K562 (cell line): ENCODE data around the gene RHOBTB3. TPM values are rescaled to one million over a fixed set of nuclear protein-coding genes. Genes with fewer than 3 reads are reported as not detected.

Source experiments
- ARNT ChIP-seq, 2 experiments: fragments of 450-650 bp; IDR thresholded peaks; 2 replicates each; pipeline ENCODE4 v1.6.1; 2016; ENCODE audit warnings: mild to moderate bottlenecking in 1 of 2
- BRCA1 ChIP-seq, 2 experiments: fragments of 450-650 bp in 1 of 2; sonication (generic) in 1 of 2; formaldehyde crosslinking in 1 of 2; IDR thresholded peaks; 2 replicates each; pipeline versions ENCODE4 v1.5.0 to v1.6.1; 2017 to 2020; ENCODE audit warnings: mild to moderate bottlenecking in 1 of 2, missing genetic modification reagents in 1 of 2
- DACH1 ChIP-seq: fragments of 450-650 bp; IDR thresholded peaks from 2 replicates; pipeline ENCODE4 v1.6.1; 2018; ENCODE audit not compliant: partially characterized antibody
- ERF ChIP-seq: fragments of 450-650 bp; formaldehyde crosslinking; IDR thresholded peaks from 2 replicates; pipeline ENCODE4 v1.4.0; 2020; ENCODE audit warnings: mild to moderate bottlenecking, mixed read lengths
- HDGF ChIP-seq: fragments of 450-650 bp; IDR thresholded peaks from 2 replicates; pipeline ENCODE4 v1.6.1; 2016
- POLR2G ChIP-seq: fragments of 200-400 bp; formaldehyde crosslinking; IDR thresholded peaks from 2 replicates; pipeline ENCODE4 v1.6.1; 2017; ENCODE audit warnings: low read depth, mild to moderate bottlenecking, antibody characterized with exemption, low read length, moderate library complexity
- POLR3A ChIP-seq: IDR thresholded peaks from 2 replicates; pipeline ENCODE4 v1.6.1; 2011; ENCODE audit warnings: borderline replicate concordance, mild to moderate bottlenecking, moderate library complexity; ENCODE audit not compliant: insufficient read length, insufficient read depth; ENCODE audit errors: extremely low read depth
- RNF2 ChIP-seq: sonication (generic); IDR thresholded peaks from 2 replicates; pipeline ENCODE4 v1.6.1; 2016
- SP2 ChIP-seq: IDR thresholded peaks from 2 replicates; pipeline ENCODE4 v1.6.1; 2011; ENCODE audit warnings: mild to moderate bottlenecking, low read depth, low read length, moderate library complexity; ENCODE audit not compliant: poor library complexity, severe bottlenecking; ENCODE audit errors: extremely low read depth
- SRSF9 ChIP-seq: fragments of 200-400 bp; formaldehyde crosslinking; IDR thresholded peaks from 2 replicates; pipeline ENCODE4 v1.6.1; 2017; ENCODE audit warnings: low read depth, low read length, borderline replicate concordance
- TAF1 ChIP-seq: IDR thresholded peaks from 2 replicates; pipeline ENCODE4 v1.6.1; 2011; ENCODE audit warnings: mild to moderate bottlenecking, low read length, moderate library complexity; ENCODE audit not compliant: insufficient read depth, control insufficient read depth, severe bottlenecking; ENCODE audit errors: extremely low read depth
- TAF7 ChIP-seq: fragments of 450-650 bp; IDR thresholded peaks from 2 replicates; pipeline ENCODE4 v1.6.1; 2016; ENCODE audit warnings: missing genetic modification characterization, missing compliant biosample characterization
- ZFP36 ChIP-seq: fragments of 150-350 bp; IDR thresholded peaks from 2 replicates; pipeline ENCODE4 v1.6.1; 2018; ENCODE audit warnings: low read length, low read depth; ENCODE audit not compliant: partially characterized antibody
- polyA plus RNA-seq, 8 experiments: library from polyadenylated mRNA; depleted of rRNA in 4 of 8; stranded (reverse) in 5 of 8; unstranded in 3 of 8; fragments of >200 nt; fragmentation: Nextera tagmentation in 2 of 8; fragmentation: Illumina TruSeq in 1 of 8; extraction: Ambion mirVana in 2 of 8; extraction: Trizol in 1 of 8; gene quantifications; 2 replicates each; pipeline versions ENCODE4 v1.2.1 to v1.2.3, GENCODE V29; 2011 to 2014; ENCODE audit warnings: inconsistent platforms in 1 of 8, missing spikeins in 1 of 8
- total RNA-seq, 7 experiments: library from RNA; depleted of rRNA in 6 of 7; stranded (reverse); fragments of >200 nt in 6 of 7; fragmentation: Illumina TruSeq in 2 of 7; extraction: Trizol in 2 of 7; gene quantifications; 2 replicates each; pipeline versions ENCODE4 v1.2.1 to v1.2.3, GENCODE V29; 2011 to 2021; ENCODE audit warnings: low replicate concordance in 1 of 7
- TF ChIP-seq, protein P1 (sequence below): fragments of 250-450 bp; sonication (Bioruptor Pico); IDR thresholded peaks from 2 replicates; pipeline ENCODE4 v1.9.0; 2021; ENCODE audit warnings: mild to moderate bottlenecking, inconsistent platforms
- TF ChIP-seq, protein P2 (sequence below): fragments of 250-450 bp; sonication (Bioruptor Pico); IDR thresholded peaks from 2 replicates; pipeline ENCODE4 v1.5.0; 2022; ENCODE audit warnings: mild to moderate bottlenecking
- TF ChIP-seq, protein P3 (sequence below): fragments of 250-450 bp; sonication (Bioruptor Pico); IDR thresholded peaks from 2 replicates; pipeline ENCODE4 v1.4.0; 2020

The RHOBTB3 gene
- total and polyA plus RNA-seq, 9 of the 15 experiments (the other 6 are each of a cell fraction or from before 2014, with no cell fraction given) = 39.7 to 143 (median 115) TPM

DNA sequence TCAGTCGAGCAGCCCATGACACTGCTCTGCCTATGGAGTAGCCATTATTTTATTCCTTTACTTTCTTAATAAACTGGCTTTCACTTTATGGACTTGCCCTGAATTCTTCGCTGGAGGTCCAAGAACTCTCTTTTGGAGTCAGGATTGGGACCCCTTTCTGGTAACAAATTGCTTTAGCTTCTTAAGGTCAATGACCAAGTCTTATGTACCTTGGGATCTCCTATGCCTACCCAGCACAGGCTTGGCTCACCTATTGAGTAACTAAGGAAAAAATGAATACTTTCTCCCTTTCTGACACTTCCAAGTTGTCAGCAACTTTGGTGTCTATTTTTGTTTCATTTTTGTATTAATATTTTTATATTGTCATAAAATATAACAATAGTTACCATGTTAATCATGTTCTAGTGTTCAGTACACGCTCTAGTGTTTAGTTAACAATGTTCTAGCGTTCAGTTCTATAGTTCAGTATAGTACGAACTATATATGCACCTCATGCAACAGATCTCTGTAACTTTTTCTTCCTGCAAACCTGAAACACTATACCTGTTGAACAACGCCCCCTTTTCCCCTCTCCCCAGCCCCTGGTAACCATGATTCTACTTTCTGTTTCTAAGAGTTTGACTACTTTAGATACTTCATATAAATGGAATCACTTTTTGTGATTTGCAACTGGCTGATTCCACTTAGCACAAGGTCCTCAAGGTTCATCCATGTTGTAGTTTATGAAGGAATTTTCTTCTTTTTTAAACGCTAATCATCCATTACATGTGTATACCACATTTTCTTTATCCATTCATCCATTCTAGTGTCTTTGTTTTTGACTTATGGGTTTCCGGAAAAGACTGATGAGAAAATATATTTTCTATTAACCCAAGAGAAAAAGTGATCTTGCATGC, 1.8 kb upstream of the RHOBTB3 start (continued):
- TF ChIP-seq, protein P1, sequence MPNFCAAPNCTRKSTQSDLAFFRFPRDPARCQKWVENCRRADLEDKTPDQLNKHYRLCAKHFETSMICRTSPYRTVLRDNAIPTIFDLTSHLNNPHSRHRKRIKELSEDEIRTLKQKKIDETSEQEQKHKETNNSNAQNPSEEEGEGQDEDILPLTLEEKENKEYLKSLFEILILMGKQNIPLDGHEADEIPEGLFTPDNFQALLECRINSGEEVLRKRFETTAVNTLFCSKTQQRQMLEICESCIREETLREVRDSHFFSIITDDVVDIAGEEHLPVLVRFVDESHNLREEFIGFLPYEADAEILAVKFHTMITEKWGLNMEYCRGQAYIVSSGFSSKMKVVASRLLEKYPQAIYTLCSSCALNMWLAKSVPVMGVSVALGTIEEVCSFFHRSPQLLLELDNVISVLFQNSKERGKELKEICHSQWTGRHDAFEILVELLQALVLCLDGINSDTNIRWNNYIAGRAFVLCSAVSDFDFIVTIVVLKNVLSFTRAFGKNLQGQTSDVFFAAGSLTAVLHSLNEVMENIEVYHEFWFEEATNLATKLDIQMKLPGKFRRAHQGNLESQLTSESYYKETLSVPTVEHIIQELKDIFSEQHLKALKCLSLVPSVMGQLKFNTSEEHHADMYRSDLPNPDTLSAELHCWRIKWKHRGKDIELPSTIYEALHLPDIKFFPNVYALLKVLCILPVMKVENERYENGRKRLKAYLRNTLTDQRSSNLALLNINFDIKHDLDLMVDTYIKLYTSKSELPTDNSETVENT = peak; percentile 87
- TF ChIP-seq TAF1 (peak; percentile 31), RNF2 (peak; percentile 88), HDGF (no peak), POLR2G (peak; percentile 63; the same call in 1 of the 2 replicates), SP2 (no peak), ZFP36 (no peak), BRCA1 (IDR thresholded peaks at IDR 0.05) (no peak), BRCA1 (CRISPR knock-in tag; IDR thresholded peaks at IDR 0.05) (no peak), DACH1 (no peak), SRSF9 (no peak), ERF (peak; percentile 81), POLR3A (no peak), ARNT (IDR thresholded peaks at IDR 0.05) (peak in 1 of 2 experiments; percentile 82; a peak in 2 of 4 replicates), TAF7 (tag) (peak; percentile 50)
- TF ChIP-seq, protein P2, sequence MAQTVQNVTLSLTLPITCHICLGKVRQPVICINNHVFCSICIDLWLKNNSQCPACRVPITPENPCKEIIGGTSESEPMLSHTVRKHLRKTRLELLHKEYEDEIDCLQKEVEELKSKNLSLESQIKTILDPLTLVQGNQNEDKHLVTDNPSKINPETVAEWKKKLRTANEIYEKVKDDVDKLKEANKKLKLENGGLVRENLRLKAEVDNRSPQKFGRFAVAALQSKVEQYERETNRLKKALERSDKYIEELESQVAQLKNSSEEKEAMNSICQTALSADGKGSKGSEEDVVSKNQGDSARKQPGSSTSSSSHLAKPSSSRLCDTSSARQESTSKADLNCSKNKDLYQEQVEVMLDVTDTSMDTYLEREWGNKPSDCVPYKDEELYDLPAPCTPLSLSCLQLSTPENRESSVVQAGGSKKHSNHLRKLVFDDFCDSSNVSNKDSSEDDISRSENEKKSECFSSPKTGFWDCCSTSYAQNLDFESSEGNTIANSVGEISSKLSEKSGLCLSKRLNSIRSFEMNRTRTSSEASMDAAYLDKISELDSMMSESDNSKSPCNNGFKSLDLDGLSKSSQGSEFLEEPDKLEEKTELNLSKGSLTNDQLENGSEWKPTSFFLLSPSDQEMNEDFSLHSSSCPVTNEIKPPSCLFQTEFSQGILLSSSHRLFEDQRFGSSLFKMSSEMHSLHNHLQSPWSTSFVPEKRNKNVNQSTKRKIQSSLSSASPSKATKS (CRISPR knock-in tag) = no peak; the same call in 1 of the 2 replicates
- TF ChIP-seq, protein P3, sequence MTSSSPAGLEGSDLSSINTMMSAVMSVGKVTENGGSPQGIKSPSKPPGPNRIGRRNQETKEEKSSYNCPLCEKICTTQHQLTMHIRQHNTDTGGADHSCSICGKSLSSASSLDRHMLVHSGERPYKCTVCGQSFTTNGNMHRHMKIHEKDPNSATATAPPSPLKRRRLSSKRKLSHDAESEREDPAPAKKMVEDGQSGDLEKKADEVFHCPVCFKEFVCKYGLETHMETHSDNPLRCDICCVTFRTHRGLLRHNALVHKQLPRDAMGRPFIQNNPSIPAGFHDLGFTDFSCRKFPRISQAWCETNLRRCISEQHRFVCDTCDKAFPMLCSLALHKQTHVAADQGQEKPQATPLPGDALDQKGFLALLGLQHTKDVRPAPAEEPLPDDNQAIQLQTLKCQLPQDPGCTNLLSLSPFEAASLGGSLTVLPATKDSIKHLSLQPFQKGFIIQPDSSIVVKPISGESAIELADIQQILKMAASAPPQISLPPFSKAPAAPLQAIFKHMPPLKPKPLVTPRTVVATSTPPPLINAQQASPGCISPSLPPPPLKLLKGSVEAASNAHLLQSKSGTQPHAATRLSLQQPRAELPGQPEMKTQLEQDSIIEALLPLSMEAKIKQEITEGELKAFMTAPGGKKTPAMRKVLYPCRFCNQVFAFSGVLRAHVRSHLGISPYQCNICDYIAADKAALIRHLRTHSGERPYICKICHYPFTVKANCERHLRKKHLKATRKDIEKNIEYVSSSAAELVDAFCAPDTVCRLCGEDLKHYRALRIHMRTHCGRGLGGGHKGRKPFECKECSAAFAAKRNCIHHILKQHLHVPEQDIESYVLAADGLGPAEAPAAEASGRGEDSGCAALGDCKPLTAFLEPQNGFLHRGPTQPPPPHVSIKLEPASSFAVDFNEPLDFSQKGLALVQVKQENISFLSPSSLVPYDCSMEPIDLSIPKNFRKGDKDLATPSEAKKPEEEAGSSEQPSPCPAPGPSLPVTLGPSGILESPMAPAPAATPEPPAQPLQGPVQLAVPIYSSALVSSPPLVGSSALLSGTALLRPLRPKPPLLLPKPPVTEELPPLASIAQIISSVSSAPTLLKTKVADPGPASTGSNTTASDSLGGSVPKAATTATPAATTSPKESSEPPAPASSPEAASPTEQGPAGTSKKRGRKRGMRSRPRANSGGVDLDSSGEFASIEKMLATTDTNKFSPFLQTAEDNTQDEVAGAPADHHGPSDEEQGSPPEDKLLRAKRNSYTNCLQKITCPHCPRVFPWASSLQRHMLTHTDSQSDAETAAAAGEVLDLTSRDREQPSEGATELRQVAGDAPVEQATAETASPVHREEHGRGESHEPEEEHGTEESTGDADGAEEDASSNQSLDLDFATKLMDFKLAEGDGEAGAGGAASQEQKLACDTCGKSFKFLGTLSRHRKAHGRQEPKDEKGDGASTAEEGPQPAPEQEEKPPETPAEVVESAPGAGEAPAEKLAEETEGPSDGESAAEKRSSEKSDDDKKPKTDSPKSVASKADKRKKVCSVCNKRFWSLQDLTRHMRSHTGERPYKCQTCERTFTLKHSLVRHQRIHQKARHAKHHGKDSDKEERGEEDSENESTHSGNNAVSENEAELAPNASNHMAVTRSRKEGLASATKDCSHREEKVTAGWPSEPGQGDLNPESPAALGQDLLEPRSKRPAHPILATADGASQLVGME (CRISPR knock-in tag) = no peak
